Measurements from ENCODE around the gene ZSCAN21. TPM values are rescaled to one million over a fixed set of nuclear protein-coding genes. Genes with fewer than 3 reads are reported as not detected.

ZSCAN21 gene
- total and polyA plus RNA-seq, 2 donors from 2014 or later, result 10.8 to 12.4 TPM

GRCh38 chr7:100093925-100094486 is 44.4 kb downstream of the ZSCAN21 start:
- no peak overlapping the region for H3K4me3 ChIP-seq (ENCODE audit: low read length in 3 of 3)
- H3K27ac ChIP-seq (ENCODE audit: low read depth in 2 of 2, low read length in 2 of 2), result no peak overlapping the region
- no peaks in the 10 kb centered on the region for H3K9me3 ChIP-seq (ENCODE audit: control insufficient read depth in 2 of 3, insufficient read depth in 1 of 3, low read length in 3 of 3)
- no peaks in the 10 kb centered on the region for H3K27me3 ChIP-seq (ENCODE audit: control insufficient read depth, insufficient read depth, low read length)
- TF ChIP-seq CTCF (IDR thresholded peaks at IDR 0.05; ENCODE audit: borderline replicate concordance, extremely low read depth, insufficient read depth), result no peak
- no peak for FAIRE-seq
- DNase-seq, result no peak
- H3K9ac ChIP-seq (ENCODE audit: low read length in 3 of 3), result no peak overlapping the region
- peaks cover 27 to 76% (median 53%) of the 10 kb centered on the region in 3 donors for H3K36me3 ChIP-seq (ENCODE audit: control insufficient read depth in 2 of 3, insufficient read depth in 3 of 3, low read length in 3 of 3)
- peaks cover 0 to 6% (median 4%) of the 10 kb centered on the region in 3 donors for H3K4me1 ChIP-seq (ENCODE audit: control insufficient read depth in 2 of 3, insufficient read depth in 2 of 3, low read depth in 1 of 3, low read length in 3 of 3)
- intact Hi-C loops (cut with DNase I), result no loop called here

GRCh38 chr7:100095289-100095688 is 45.7 kb downstream of the ZSCAN21 start:
- H3K4me1 ChIP-seq (ENCODE audit: control insufficient read depth in 2 of 3, insufficient read depth in 2 of 3, low read depth in 1 of 3, low read length in 3 of 3), result peaks cover 0 to 10% (median 6%) of the 10 kb centered on the region in 3 donors
- no peak for FAIRE-seq
- no peaks in the 10 kb centered on the region for H3K27me3 ChIP-seq (ENCODE audit: control insufficient read depth, insufficient read depth, low read length)
- no peak overlapping the region for H3K4me3 ChIP-seq (ENCODE audit: low read length in 3 of 3)
- no peak for DNase-seq
- intact Hi-C loops (cut with DNase I), result no loop called here
- H3K36me3 ChIP-seq (ENCODE audit: control insufficient read depth in 2 of 3, insufficient read depth in 3 of 3, low read length in 3 of 3), result peaks cover 33 to 85% (median 53%) of the 10 kb centered on the region in 3 donors
- TF ChIP-seq CTCF (IDR thresholded peaks at IDR 0.05; ENCODE audit: borderline replicate concordance, extremely low read depth, insufficient read depth), result no peak
- H3K9me3 ChIP-seq (ENCODE audit: control insufficient read depth in 2 of 3, insufficient read depth in 1 of 3, low read length in 3 of 3), result no peaks in the 10 kb centered on the region
- H3K9ac ChIP-seq (ENCODE audit: low read length in 3 of 3), result no peak overlapping the region
- no peak overlapping the region for H3K27ac ChIP-seq (ENCODE audit: low read depth in 2 of 2, low read length in 2 of 2)

- Histone ChIP-seq H3K9ac (ENCODE audit: low read length in 3 of 3) (no peak overlapping the region), H3K36me3 (ENCODE audit: control insufficient read depth in 2 of 3, insufficient read depth in 3 of 3, low read length in 3 of 3) (peaks cover 29 to 80% (median 50%) of the 10 kb centered on the region in 3 donors)
Observed at GRCh38 chr7:100095704-100096103, 46.1 kb downstream of the ZSCAN21 start.

More at GRCh38 chr7:100095704-100096103, 46.1 kb downstream of the ZSCAN21 start:
- no peak overlapping the region for H3K4me3 ChIP-seq (ENCODE audit: low read length in 3 of 3)
- intact Hi-C loops (cut with DNase I), result no loop called here
- DNase-seq, result no peak
- no peaks in the 10 kb centered on the region for H3K9me3 ChIP-seq (ENCODE audit: control insufficient read depth in 2 of 3, insufficient read depth in 1 of 3, low read length in 3 of 3)
- peaks cover 0 to 10% (median 6%) of the 10 kb centered on the region in 3 donors for H3K4me1 ChIP-seq (ENCODE audit: control insufficient read depth in 2 of 3, insufficient read depth in 2 of 3, low read depth in 1 of 3, low read length in 3 of 3)
- TF ChIP-seq CTCF (IDR thresholded peaks at IDR 0.05; ENCODE audit: borderline replicate concordance, extremely low read depth, insufficient read depth), result no peak
- H3K27ac ChIP-seq (ENCODE audit: low read depth in 2 of 2, low read length in 2 of 2), result no peak overlapping the region
- no peaks in the 10 kb centered on the region for H3K27me3 ChIP-seq (ENCODE audit: control insufficient read depth, insufficient read depth, low read length)
- no peak for FAIRE-seq

All from kidney (tissue), 14 donors.